Right renal cortex interstitium (tissue), 3 donors: Measurements from ENCODE around the gene STX7. TPM values are rescaled to one million over a fixed set of nuclear protein-coding genes. Genes with fewer than 3 reads are reported as not detected.

Experiments
- DNase-seq, 3 donors: peaks; one replicate each; pipeline ENCODE4 v3.0.0-alpha.2; 2013; ENCODE audit warnings: low read depth in 3 of 3, low spot score in 2 of 3
- polyA plus RNA-seq, 3 donors: library from polyadenylated mRNA; unstranded; fragments of 120-200 nt; gene quantifications; one replicate each; pipeline ENCODE4 v1.2.1, GENCODE V29; 2013; ENCODE audit not compliant: insufficient read length in 3 of 3

STX7 gene
- polyA plus RNA-seq, 3 donors: 98.2 to 101 (median 99.2) TPM

- no peak for DNase-seq
Observed at GRCh38 chr6:132414761-132415160, 98.2 kb downstream of the STX7 start.

GRCh38 chr6:132414322-132414721 is 98.6 kb downstream of the STX7 start:
- DNase-seq: no peak

GRCh38 chr6:132413499-132413802 is 99.5 kb downstream of the STX7 start:
- DNase-seq: no peak

GRCh38 chr6:132412656-132413498 is 100.0 kb downstream of the STX7 start:
- no peak for DNase-seq

- no peak for DNase-seq
Observed at GRCh38 chr6:132411296-132411695, 101.6 kb downstream of the STX7 start.

GRCh38 chr6:132410830-132411229 is 102.1 kb downstream of the STX7 start:
- no peak for DNase-seq

- DNase-seq: no peak
Observed at GRCh38 chr6:132405143-132405915, 107.6 kb downstream of the STX7 start.

- DNase-seq: no peak
Observed at GRCh38 chr6:132404736-132405135, 108.2 kb downstream of the STX7 start.

GRCh38 chr6:132404330-132404729 is 108.6 kb downstream of the STX7 start:
- no peak for DNase-seq

- DNase-seq: no peak
Observed at GRCh38 chr6:132401618-132402285, 111.2 kb downstream of the STX7 start.

- DNase-seq: no peak
Observed at GRCh38 chr6:132400883-132401617, 111.9 kb downstream of the STX7 start, which contains the start of gene MOXD1. TSS of gene MOXD1 (minus strand) at chr6:132401475. CDS start at chr6:132401426, 49 bp downstream.

GRCh38 chr6:132400555-132400882 is 112.4 kb downstream of the STX7 start:
- no peak for DNase-seq

GRCh38 chr6:132399376-132400074 is 113.4 kb downstream of the STX7 start:
- no peak for DNase-seq

Other genes starting within 250 kb of the STX7 start
- gene MOXD1, start 111.6 kb downstream of the STX7 start, polyA plus RNA-seq: 100 to 1,000 TPM; 241 to 263 (median 261) TPM
- gene TAAR9, start 25.2 kb upstream of the STX7 start, polyA plus RNA-seq: not detected
- gene TAAR8, start 39.6 kb upstream of the STX7 start, polyA plus RNA-seq: not detected
- under 1 TPM in 1 of 3 donors, not detected in 2; 0.15 TPM for gene TAAR6, start 57.2 kb upstream of the STX7 start, polyA plus RNA-seq
- gene TAAR5, start 76.6 kb upstream of the STX7 start, polyA plus RNA-seq: not detected
- not detected for gene TAAR2, start 111.2 kb upstream of the STX7 start, polyA plus RNA-seq
- gene TAAR1, start 146.1 kb upstream of the STX7 start, polyA plus RNA-seq: under 1 TPM in 2 of 3 donors, not detected in 1; 0.19 to 0.31 TPM
- under 1 TPM; 0.10 to 0.21 (median 0.18) TPM for gene VNN1, start 200.9 kb upstream of the STX7 start, polyA plus RNA-seq
- 1 to 10 TPM; 2.8 to 3.4 (median 2.9) TPM for gene VNN2, start 244.8 kb upstream of the STX7 start, polyA plus RNA-seq